GM19438 (cell line): Measurements from ENCODE around the gene LIPE.

ENCODE experiments used
- ATAC-seq: cut with Tn5 transposase; IDR thresholded peaks from one replicate; pipeline ENCODE4 v1.9.1; 2021; ENCODE audit warnings: low read depth; ENCODE audit not compliant: unreplicated experiment

The LIPE gene

DNA sequence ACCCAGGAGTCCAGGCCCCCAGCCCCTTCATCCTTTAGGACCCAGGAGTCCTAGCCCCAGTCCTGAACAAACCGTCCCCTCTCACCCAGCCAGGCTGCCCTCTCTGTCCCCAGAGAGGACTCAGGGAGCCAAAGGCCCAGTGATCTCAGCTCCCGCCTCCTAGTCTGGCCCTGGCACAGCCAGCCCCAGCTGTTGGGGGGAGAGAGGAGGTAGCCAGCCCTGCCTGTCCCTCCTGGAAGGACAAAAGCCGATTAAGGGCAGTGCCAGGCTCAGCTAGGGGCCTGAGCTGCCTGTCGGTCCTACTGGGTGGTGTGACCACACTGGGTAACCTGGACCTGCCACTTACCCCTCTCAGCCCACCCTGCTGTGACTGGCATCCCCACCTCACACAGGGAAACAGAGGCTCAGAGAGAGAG, 14.5 kb downstream of the LIPE start:
- no peak for ATAC-seq

DNA sequence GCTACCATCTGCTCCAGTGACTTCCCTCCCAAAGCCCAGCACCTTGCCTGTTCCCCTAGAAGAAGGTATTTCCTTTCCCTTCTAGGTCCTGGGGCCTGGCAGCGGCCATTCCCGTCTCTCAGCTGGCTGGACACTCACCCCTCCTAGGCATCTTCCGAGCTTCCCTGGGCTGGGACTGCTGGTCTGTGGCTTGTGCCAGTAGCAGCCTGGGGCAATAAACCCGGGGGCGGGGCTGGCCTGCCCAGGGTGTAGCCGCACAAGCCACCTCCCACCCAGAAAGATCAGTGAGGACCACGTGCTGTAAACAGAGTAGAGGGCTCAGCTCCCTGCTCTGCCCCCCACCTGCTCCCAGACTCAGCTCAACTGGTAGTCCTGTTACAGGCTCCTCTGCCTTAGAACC, 15.0 kb downstream of the LIPE start:
- no peak for ATAC-seq

DNA sequence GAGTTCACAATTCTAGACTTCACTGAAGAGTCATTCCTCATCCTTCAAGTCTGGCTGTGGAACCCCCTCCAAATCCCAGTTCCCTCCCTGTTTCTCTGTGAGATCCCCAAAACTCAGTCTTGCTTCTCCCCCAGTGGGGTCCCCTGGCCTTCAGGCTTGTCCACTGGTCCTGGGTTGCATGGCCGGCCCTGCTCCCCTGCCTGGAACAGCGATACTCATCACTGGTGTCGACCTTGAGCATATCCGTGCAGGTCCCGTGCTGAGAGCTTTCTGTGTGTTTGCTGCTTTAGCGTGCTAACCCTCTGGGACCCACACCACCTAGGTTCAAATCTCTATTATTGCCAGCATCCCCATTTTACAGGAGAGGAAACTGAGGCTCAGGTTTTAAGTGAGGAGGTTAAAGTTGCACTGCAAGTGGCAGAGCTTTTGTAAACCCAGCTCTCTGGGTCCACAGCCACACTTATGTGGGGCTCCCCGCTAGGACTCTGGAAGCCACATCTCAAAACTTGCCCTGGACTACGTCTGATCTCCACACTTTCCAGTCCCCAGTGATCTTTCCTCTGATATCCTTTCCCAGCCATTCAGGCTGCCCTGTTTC, 15.5 kb downstream of the LIPE start:
- no peak for ATAC-seq

DNA sequence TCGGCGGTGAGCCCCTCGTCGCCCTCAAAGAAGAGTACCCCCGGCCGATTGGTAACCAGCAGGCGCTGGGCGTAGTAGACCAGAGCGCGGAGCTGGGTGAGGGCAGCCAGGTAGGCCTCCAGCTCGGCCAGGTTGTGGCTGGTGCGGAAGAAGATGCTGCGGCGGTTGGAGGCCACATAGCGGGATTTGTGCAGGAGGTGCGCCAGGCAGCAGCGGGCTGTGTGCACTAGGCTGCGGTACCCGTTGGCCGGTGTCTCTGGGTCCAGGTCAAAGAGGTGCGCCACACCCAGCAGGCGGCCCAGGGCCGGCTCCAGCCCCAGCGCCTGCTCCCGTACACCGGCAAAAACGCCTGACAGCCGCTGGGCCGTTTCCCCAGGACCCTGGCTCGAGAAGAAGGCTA, 16.8 kb downstream of the LIPE start:
- no peak for ATAC-seq

DNA sequence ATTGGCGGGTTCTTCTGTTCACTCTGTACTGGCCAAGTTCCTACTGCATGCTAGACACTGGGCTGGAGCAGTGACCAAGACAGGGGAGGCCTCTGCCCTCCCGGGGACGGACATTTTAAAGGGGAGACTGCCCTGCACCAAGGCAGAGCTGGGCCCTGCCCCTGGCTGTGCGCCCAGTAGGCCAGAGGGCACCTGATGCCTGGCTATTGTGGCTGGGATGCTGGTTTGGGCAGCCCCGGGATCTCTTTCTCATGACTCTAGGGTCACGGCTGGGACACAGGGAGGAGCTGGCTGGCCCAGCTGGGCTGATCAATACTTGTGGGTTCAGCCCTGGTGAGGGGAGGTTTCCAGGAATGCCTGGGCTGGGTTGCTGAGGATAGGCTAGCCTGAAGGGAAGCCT, 17.7 kb downstream of the LIPE start:
- ATAC-seq: no peak

DNA sequence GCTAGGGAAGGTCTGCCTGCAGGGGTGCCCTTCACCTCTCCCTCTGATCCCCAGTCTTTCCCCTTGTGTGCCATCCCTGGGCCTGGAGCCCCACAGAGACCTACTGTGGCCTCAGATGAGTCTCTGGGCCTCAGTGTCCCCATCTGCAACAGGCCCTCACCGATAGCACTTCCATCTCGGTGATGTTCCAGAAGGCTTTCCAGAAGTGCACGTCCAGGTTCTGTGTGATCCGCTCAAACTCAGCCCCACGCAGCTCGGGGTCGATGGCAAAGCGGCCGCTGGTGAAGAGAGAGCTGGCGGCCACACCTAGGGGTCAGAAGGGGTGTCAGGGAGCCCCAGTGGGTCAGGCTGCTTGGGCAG, 19.4 kb downstream of the LIPE start:
- no peak for ATAC-seq

DNA sequence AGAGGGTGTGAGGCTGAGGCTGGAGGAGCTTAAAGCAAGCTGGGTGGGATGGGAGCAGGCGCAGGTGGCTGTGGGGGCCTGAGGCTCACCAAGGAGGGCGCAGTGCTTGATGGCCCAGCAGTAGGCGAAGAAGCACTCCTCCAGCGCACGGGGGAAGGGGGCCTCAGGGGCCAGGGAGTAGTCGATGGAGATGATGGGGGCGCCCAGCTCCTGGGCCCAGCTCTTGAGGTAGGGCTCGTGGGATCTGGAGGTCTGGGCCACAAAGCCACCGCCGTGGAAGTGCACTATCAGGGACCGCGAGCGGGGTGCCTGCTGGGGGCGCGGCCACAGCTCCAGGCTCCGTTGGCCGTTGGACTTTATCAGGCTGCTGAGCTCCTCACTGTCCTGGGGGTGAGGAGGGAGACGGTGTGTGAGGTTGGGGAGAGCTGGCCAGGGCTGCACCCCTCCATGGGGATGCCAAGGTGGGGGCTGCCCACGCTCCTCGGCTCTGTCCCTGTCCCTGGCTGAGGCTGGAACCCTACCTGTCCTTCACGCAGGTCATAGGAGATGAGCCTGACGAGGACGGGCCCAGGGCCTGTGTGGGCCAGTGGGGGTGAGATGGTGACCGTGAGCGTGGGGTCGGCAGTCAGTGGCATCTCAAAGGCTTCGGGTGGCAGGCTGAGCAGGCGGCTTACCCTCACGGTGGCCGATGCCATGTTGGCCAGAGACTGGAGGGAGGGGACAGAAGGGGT, 19.9 kb downstream of the LIPE start:
- no peak for ATAC-seq

DNA sequence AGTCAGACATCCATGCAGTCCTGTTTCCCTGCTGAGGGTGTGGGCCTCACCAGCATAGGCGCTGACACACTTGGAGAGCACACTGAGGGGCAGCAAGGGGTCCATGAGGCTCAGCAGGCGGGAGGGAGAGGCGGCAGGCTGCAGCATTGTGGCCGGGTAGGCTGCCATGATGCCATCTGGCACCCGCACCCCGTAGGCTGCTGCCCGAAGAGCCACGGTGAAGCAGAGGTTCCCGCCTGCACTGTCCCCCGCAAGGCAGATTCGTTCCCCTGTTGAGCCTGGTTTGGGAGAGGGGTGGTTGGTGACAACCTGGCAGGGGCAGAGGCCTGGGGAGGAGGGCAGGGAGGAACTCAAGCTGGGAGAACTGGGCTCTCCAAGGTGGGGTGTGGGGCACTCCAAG, 21.1 kb downstream of the LIPE start:
- ATAC-seq: no peak

DNA sequence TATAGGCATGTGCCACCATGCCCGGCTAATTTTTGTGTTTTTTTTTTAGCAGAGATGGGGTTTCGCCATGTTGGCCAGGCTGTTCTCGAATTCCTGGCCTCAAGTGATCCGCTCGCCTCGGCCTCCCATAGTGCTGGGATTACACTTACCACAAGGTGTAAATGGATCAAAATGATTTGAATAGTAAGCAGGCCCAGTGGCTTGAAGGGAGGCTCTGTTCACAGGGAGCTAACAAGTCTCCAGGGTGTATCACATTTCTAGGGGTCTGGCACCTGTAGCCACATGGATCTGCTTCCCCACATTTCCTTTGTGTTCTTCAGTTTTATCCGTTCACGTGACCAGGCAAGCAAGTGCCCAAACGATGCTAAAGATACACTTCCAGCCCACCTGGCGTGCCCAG, 23.6 kb downstream of the LIPE start:
- ATAC-seq: no peak

DNA sequence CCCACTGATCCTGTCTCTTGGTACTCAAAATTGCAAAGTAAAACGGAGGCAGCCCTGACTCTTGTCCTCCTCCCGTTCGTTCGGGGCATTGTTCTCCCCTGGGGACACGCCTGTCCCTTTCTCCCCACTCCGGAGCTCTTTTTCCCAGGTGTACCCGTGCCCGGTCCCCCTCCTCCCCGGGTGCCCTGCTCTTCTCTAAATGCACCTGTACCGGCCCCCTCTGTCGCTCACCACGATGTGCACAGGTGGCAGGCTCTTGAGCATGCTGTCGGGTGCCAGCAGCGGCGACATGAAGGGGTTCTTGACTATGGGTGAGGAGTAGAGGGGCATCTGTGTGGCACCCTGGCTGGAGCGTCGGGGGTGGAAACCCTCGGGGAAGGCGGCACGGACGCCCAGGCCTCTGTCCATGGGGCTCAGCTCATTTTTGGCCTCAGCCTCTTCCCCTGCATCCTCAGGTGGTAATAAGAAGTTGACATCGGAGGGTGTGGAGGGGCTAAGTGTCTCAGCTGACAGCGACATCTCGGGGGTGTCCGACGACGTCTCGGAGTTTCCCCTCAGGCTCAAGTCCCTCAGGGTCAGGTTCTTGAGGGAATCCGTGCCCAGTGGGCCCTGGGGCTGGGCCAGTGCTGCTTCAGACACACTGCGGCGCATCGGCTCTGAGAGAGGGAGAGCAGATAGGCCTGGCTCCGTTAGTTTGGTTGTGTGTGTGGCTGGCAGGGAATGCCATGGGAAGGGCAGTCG, 24.6 kb downstream of the LIPE start:
- no peak for ATAC-seq

DNA sequence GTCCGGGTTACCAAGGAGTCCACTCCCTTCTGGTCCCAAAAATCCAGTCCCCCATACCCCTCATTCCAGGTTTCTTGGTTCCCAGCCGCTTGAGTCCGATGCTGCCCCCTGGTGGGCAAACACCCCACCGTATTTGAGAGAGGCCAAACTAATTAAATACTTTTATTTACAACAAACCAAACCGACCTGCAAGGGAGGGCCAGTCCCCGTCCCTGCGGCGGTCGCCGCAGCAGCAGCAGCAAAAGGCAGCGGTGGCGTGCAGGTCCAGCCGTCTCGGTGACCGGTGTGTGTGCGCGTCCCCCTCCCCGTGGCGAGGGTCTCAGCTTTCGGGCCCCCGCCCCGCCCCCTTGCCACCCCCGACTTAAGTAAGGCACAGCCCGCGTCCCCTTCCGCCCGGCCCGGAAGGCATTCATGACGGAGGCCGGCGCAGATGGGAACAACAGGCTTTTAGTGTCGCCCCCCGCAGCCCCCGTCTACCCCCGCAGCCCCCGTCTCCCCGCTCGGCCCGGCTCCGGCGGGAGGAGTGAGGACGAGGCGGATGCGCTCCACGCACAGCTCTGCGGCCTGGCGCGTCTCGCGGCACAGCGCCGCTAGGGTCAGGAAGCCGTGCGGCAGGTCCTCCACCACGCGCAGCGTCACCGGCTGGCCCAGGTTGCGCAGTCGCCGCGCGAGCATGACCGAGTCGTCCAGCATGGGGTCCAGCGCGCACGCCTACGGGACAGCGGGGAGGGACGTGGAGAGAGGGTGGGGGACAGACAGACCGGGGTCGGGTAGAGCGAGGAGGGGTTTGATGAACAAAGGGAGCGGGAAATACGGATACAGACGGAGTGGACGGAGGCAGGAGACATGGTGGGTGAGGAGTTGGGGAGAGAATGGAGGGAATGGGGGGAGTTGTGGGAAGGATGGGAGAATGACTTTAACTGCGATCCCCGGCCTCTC, 25.6 kb downstream of the LIPE start:
- no peak for ATAC-seq

DNA sequence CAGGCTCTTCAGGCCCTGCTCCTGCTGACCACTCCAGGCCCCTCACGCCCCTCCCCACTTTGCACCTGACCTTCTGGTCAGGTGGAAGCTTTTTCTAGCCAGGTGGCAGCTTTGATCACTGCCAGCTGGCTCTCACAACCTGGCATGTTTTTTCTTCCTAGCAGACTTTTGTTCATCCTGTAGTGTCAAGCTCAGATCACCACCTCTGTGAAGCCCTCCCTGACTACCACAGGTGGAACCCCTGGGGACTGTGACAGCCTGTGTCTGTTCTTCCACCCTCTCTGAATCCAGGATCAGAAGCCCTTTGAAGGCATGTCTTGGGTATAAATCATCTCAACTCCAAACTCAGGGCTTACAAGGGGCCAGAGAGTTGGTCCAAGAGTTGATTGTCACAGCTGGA, 26.8 kb downstream of the LIPE start:
- no peak for ATAC-seq

DNA sequence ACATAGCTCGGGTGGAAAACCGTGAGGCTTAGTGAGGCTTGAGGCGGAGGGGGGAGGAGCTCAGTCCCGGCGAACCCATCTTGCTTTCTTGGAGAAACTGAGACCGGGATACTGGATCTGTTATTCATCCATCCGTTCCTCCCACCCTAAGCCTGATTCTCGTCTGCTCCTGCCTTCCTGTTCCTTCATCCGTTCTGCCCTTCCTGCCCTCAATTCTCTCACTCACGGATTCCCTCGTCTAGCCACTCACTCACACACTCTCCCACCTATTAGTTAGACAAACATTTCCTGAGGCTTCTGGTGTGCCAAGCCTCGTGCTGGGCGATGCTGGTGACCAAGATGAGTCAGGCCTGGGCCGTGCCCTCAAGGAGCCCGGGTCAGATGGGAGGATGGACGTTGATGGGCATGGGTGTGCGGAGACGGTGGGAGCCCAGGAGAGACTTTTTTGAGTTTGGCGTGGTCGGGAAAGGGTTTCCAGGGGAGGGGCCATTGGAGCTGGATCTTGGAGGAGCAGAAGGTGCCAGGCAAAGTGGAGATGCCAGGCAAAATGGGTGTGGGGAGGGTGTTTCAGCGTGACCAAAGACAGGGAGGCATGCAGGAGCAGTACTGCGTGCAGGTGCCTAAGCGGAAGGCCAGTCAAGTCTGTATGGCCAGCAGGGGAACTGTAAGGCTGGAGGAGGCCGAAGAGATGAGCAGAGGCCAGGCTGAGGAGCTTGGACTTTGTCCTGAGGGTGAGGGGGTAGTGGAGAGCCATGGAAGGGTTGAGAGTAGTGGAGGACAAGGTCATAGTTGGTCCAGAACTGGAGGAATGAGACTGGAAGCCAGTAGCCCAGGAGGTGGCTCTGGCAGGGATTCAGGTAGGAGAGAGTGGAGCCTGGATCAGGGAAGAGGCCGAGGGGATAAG, 29.7 kb downstream of the LIPE start:
- ATAC-seq: no peak

DNA sequence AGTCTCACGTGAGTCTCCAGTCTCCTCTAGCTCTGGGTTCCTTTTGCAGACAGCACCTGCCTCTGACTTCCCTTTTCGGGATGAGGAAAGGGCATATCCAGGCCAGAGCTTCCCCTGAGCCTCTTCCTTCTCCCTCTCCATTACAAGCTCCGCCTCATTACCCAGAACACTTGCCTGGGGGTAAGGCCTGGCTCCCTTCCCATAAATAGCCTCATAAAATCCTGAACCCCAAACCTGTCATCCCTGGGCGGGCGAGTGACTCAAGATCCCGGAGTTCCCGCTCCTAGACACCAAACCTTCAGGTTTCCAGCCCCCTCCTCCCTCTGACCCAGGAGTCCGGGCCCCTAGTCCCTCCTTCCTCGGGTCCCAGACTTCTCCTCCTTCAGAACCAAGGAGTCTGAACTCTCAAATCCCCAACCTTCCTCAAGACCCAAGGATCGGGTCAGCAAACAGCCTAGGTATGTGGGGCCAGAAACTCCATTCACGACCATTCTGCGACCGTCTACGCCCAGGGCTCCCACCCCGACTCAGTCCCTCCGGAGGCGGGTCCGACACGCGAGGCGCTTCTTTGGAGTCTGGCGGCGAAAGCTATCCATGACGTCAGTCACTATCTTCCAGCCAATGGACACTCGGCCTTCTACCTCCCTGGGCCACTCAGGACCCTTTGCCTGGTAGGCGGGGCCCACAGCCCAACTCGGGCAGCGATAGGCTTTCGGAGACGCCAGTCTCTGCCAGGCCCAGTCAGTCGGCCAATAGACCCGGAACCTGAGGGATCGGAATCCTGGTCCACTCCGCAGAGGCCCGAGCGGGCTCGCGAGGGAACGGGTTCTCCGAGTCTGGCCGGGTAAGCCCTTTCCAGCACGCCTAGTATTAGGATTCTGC, 30.6 kb downstream of the LIPE start:
- peak; percentile 88 for ATAC-seq

DNA sequence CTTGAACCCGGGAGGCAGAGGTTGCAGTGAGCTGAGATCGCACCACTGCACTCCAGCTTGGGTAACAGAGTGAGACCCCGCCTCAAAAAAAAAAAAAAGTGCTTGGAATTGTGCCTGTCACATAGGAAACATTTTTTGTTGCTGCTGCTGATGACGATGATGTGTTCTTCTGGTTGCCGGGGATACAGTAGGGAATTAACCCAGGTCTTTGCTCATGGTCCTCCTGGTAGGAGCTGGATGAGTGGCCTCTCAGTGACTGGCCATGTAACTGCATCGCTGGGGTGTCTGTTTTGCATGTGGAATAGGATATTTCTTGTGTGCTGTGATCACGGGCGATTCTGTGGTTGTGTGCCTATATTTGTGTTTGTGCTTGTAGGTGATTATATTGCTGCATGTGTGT, 32.4 kb downstream of the LIPE start:
- ATAC-seq: no peak

DNA sequence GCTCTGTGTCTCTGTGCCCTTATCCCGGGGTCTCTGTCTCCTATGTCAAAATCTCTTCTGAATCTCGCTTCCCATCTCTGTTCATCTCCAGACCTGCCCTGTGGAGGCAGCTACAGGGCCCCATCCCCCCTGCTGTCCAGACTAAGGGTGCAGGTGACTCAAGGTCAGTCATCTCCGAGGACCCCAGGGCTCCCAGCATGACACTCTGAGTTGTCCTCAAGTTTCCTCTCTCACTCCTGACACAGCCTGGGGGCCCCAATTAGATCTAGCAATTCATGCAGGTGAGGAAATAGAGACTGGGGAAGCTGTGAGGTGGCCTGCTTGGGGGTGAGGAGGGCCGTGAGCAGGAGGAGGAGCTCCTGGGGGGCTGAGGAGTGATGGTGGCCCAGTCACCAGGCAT, 35.0 kb downstream of the LIPE start:
- no peak for ATAC-seq

DNA sequence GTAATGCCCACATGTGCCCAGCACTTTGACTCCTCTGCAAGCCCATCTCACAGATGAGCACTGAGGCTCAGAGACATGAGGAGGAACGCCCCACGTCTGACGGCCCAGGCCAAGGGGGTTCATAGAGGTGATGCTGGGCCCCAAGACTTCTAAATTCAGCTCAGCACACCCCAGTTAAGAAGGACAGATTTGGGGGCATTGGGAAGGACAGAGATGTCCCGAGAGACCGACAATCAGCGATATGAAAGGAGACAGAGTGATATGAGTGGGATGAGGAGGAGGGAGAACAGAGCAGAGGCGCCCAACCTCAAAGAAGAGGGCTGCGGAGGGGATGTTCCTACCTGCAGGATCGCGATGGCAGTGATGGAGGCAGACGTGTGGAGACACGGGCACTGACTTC, 37.3 kb downstream of the LIPE start, which contains the start of gene CNFN:
CNFN (minus strand) TSS at position 399 of the 400 bp plus-strand sequence. CDS start 1,260 bp downstream, outside the sequence.
- ATAC-seq: no peak

DNA sequence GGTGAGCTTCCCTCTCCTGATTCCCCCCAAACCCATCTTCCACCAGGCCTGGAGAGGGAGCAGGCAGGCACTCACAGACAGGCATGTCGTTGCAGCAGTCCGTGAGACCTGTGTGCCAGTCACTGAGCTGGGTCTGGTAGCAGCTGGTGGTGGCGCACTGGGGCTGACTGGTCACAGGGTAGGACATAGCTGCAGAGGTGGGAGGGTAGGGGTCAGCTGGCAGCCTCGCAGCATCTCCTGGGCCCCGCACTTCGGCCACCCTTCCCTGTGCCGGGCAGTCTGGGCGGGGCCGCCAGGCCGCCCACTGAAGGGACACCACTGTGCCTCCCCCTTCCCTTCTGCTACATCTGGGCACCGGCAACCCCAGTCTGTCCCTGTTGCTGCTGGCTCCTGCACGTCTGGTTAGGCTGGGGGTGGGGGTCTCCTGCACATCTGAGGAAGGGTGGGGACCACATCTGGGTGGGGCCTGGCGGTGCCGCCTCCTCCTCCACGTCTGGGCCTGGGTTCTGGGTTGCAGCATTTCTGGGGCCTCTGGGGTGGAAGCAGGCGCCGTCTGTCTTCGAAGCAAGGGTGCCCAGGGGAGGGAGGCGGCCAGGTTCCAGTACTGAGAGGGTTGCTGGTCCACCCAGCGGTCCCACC, 38.2 kb downstream of the LIPE start:
- no peak for ATAC-seq
